Colonic mucosa (tissue), 4 donors: ENCODE measurements around the gene M1AP. TPM values are rescaled to one million over a fixed set of nuclear protein-coding genes. Genes with fewer than 3 reads are reported as not detected.
A peak's percentile ranks its signal among the peaks of the same experiment; 100 is the strongest.

Experiments used
- DNase-seq: peaks from one replicate; pipeline ENCODE4 v3.0.0-alpha.2; 2020
- H3K27ac ChIP-seq: fragments of 200-600 bp; one replicate; pipeline ENCODE4 v1.8.0; 2021
- H3K27me3 ChIP-seq: fragments of 200-600 bp; one replicate; pipeline ENCODE4 v1.8.0; 2021
- H3K36me3 ChIP-seq: fragments of 200-600 bp; one replicate; pipeline ENCODE4 v1.8.0; 2021
- H3K4me1 ChIP-seq: fragments of 200-600 bp; one replicate; pipeline ENCODE4 v1.8.0; 2021; ENCODE audit warnings: mild to moderate bottlenecking
- H3K4me3 ChIP-seq: fragments of 200-600 bp; one replicate; pipeline ENCODE4 v1.8.0; 2021
- H3K9ac ChIP-seq, 2 donors: one replicate each; pipeline ENCODE4 v1.7.0; 2013; ENCODE audit warnings: control low read depth in 2 of 2, low read depth in 2 of 2, low read length in 2 of 2
- H3K9me3 ChIP-seq: fragments of 200-600 bp; one replicate; pipeline ENCODE4 v1.8.0; 2021
- CTCF ChIP-seq: fragments of 200-600 bp; IDR thresholded peaks from one replicate; pipeline ENCODE4 v1.8.0; 2022; ENCODE audit warnings: antibody characterized with exemption, mild to moderate bottlenecking
- intact Hi-C: fragments of 100-400 bp; cut with DNase I; formaldehyde crosslinking; loops from one replicate; pipeline ENCODE4 v1.14.1; 2022
- total RNA-seq, 2 donors: library from RNA; stranded (reverse); fragmentation: NEBNext Ultra II Directional in 1 of 2; extraction: Animal tissue kit (Norgen Biotek cat#: 25700) in 1 of 2; gene quantifications; one replicate each; pipeline ENCODE4 v1.2.1, GENCODE V29; 2021
- donor health status: healthy.
- donor health status: DM: no; HTN: no; CAD: no.
- donor health status: DM: no; HTN: no; CAD: no.

The M1AP gene
- total RNA-seq, 2 donors from 2014 or later, result 0.35 TPM; not detected in 1

GRCh38 chr2:74597410-74597809 is 50.7 kb downstream of the M1AP start:
- H3K4me3 ChIP-seq, result no peak overlapping the region
- intact Hi-C loops, result no loop called here
- no peak overlapping the region for H3K9ac ChIP-seq
- H3K27ac ChIP-seq, result no peak overlapping the region
- TF ChIP-seq CTCF, result no peak
- no peaks in the 10 kb centered on the region for H3K36me3 ChIP-seq
- H3K9me3 ChIP-seq, result no peaks in the 10 kb centered on the region
- H3K27me3 ChIP-seq, result no peaks in the 10 kb centered on the region
- no peak for DNase-seq
- H3K4me1 ChIP-seq, result no peaks in the 10 kb centered on the region

GRCh38 chr2:74596584-74596983 is 51.5 kb downstream of the M1AP start:
- Histone ChIP-seq H3K4me3 (no peak overlapping the region), H3K27ac (no peak overlapping the region), H3K36me3 (no peaks in the 10 kb centered on the region), H3K9ac (no peak overlapping the region), H3K4me1 (no peaks in the 10 kb centered on the region), H3K9me3 (no peaks in the 10 kb centered on the region), H3K27me3 (no peaks in the 10 kb centered on the region)
- no peak for TF ChIP-seq CTCF
- intact Hi-C loops, result no loop called here
- no peak for DNase-seq

DNA sequence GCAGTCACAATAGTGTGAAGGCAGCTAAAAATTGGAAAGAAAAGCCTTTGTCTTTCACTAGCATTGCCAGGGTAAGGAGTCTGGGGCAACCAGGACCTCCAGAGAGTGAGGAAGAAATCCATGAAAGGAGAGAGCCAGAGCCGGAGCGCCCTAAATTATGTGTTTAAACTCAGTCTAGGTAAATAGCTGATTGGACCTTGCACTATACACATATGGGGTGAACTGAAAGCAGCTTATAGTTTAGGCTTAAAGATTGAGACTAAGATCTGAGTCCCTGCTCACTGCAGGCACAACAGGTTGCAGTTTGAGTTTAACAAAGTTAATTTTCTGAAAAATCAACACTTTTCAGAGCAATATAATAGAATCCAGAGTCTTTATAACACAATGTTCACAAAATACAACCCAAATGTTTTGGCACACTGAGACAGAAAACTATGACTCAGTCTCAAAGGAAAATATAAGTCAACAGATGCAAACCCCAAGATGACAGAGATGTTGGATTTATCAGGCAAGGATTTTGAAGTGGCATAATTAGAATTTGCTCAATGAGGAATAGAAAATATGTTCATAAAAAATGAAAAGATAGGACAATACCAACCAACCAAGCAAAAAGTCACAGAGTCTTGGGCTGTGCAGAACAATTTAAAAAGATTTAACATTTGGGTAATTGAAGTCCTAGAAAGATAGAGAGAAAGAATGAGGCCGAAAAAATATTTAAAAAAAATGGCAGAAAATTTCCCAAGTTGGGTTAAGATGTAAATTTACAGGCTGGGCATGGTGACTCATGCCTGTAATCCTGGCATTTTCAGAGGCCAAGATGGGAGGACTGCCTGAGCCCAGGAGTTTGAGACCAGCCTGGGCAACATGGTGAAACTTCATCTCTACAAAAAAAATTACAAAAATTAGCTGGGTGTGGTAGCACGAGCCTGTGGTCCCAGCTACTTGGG is 54.0 kb downstream of the M1AP start:
- no peak for DNase-seq
- Histone ChIP-seq H3K36me3 (no peaks in the 10 kb centered on the region), H3K9me3 (no peaks in the 10 kb centered on the region), H3K9ac (no peak overlapping the region), H3K4me3 (no peak overlapping the region), H3K27ac (no peak overlapping the region), H3K4me1 (no peaks in the 10 kb centered on the region), H3K27me3 (no peaks in the 10 kb centered on the region)
- TF ChIP-seq CTCF, result no peak
- intact Hi-C loops, result no loop called here

DNA sequence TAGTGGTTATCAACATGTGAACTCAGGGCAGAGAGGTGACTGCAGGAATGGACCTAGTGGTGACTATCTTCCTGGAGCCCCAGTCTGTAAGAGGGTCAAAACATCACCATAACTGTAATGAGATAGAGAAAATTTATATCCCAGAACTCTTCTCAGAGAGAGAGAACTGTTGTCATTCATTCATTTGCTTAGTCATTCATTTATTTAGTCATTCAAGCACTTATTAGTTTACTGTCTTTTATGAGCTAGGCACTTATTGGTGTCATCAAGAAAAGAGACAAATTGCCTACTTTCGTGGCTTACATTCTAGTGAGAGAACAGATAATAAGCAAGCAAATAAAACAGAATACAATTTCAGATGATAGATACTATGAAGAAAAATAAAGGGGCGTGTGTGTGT is 59.5 kb downstream of the M1AP start:
- no peak for DNase-seq
- Histone ChIP-seq H3K36me3 (no peaks in the 10 kb centered on the region), H3K9ac (no peak overlapping the region), H3K27ac (no peak overlapping the region), H3K9me3 (no peaks in the 10 kb centered on the region), H3K27me3 (no peaks in the 10 kb centered on the region), H3K4me3 (no peak overlapping the region), H3K4me1 (no peaks in the 10 kb centered on the region)
- intact Hi-C loops, result no loop called here
- TF ChIP-seq CTCF, result no peak

- Histone ChIP-seq H3K4me3 (no peak overlapping the region), H3K36me3 (no peaks in the 10 kb centered on the region), H3K27ac (no peak overlapping the region), H3K4me1 (no peaks in the 10 kb centered on the region), H3K27me3 (no peaks in the 10 kb centered on the region), H3K9ac (peak overlapping the region in 1 of 2 donors; percentile 39), H3K9me3 (no peaks in the 10 kb centered on the region)
- peak; percentile 42 for TF ChIP-seq CTCF
- intact Hi-C loops, result loop anchor here (2.0 kb wide), 1 partner anchor 105 kb away; the partner anchor contains the start of genes CCDC142 and TTC31
- peak; percentile 70 for DNase-seq
Measured at GRCh38 chr2:74587664-74588277, 60.4 kb downstream of the M1AP start.
